NOMO-1 treated with dmso at 0.1 percent for 144 hours (cell line): Measurements from ENCODE around the gene MBD4.
A peak's percentile ranks its signal among the peaks of the same experiment; 100 is the strongest.
"Not testable (repeated sequence)": the region's sequence is repeated elsewhere in the genome, so short reads cannot be mapped to it uniquely, and the experiment has no call there.

Source experiments
- DNase-seq: peaks from one replicate; lab custom pipeline; 2025; ENCODE audit not compliant: unreplicated experiment; lab: John Stamatoyannopoulos, UW

MBD4 gene

DNA sequence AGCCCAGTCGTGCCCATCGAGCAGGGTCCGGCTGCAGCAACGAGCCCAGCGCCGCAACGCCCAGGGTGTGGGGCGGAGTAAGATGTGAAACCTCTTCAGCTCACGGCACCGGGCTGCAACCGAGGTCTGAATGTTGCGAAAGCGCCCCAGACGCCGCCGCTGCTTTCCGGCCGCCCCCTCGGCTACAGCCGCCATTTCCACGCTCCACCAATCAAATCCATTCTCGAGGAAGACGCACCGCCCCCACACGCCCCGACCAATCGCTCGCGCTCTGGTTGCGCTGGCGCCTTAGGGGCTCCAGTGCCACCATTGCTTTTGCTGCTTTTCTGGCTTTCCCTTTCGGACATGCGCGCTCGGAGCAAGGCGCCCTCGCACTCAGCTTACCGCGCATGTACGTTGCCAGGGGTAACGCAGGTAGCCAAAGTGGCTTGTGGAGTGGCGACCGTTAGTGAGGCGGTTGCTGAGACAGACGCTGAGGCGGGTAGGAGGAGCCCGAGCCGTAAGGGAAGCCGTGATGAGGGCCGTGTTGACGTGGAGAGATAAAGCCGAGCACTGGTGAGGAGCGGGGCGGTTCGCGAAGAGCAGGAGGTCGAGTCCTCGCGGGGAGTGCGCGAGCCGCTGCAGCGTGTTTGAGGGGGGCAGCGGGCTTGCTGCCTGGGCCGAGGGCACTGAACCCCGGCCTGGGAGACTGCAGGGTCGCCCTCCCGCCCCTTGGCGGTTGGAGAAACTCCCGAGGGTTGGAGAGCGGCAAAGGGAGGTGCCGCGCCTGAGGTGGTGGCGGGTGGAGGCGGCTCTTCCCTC lies at the start of gene MBD4, which contains the start of gene IFT122:
Gene MBD4 (minus strand): TSS at position 132 of the 801 bp plus-strand sequence. CDS start 115 bp downstream, at position 17.
Gene IFT122 (plus strand): TSS at position 408 of the 801 bp plus-strand sequence. CDS start 107 bp downstream, at position 515.
- DNase-seq: peak; percentile 100

DNA sequence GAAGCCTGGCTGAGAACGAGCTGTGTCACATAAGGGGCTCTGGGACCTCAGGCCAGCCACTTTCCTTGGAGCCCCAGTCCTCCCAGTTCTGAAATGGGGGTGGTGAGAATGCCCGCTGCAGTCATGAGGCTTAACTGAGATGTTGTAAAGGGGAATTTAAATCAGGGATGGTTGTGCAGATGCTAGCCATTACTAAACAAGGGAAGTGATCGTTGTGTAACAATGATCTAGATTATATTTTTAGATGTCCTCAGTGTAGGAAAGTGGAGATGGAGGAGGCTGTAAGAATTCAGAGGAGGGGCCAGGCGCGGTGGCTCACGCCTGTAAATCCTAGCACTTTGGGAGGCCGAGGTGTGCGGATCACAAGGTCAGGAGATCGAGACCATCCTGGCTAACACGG lies 49.5 kb upstream of the MBD4 start:
- peak; percentile 70 for DNase-seq

DNA sequence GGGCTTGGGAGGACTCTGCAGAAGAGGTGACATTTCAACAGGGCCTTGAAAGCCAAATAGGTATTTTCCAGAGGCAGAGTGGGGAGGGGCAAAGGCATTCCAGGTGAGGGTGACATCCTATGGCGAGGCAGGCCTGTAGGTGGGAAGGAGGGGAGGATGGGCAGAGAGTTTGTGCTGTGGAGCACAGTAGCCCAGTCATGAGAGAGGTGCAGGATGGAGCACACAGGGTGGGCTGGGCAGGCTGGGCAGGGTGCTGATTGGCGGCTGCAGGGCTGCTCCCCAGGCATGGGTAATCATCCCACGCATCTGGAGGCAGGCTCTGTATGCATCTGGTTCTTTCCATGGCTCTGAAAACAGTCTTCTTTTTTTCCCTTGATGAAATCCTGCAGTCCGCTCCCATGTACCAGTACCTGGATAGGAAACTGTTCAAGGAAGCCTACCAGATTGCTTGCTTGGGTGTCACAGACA lies 48.2 kb upstream of the MBD4 start:
- DNase-seq: not testable (repeated sequence)

DNA sequence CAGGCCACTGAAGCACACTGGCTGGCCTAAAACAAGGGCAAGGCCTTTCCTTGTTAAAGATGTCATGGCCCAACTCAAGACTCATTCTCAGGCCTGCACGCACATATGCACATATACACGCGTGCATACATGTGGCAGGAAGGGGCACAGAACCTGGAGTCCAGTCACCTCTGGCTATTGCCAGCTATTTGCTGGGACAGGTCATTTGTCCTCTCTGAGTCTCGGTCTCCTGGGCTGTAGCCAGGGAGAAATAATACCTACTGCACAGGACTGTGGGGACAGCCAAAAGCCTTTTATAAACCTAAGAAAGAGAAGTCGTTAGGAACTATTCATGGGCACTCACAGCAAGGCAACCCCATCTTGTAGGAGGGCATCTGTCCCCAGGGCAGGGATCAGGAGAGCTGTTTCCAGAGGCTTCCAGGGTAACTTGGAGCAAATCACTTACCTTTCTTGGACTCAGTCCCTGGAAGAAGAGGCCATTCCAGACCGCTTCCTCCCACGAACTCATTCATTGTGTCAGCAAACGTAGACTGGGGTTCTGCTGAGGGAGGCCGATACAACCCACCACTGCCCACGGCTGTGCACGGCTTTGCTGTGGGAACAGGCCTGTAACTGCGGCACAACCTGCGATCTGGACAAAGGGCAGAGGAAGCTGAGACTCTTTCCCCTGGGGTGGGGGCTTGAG lies 47.6 kb upstream of the MBD4 start:
- no peak for DNase-seq

DNA sequence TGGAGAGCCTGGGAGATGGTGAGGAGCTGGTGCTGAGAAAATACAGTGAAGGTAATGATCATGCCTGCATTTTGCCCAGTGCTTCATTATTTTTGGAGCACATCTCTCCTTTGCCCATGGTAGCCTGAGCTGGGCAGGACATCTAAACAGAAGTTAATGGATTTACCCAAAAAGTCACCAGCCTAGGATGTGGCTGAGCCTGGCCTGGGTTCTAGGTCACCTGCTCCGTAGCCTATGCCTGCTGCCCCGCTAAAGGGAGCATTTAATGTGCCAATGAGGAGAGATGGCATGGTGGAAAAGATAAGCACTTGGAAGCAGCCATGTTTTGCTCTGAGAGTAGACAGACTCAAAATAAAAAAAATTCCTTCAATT lies 46.9 kb upstream of the MBD4 start:
- no peak for DNase-seq

DNA sequence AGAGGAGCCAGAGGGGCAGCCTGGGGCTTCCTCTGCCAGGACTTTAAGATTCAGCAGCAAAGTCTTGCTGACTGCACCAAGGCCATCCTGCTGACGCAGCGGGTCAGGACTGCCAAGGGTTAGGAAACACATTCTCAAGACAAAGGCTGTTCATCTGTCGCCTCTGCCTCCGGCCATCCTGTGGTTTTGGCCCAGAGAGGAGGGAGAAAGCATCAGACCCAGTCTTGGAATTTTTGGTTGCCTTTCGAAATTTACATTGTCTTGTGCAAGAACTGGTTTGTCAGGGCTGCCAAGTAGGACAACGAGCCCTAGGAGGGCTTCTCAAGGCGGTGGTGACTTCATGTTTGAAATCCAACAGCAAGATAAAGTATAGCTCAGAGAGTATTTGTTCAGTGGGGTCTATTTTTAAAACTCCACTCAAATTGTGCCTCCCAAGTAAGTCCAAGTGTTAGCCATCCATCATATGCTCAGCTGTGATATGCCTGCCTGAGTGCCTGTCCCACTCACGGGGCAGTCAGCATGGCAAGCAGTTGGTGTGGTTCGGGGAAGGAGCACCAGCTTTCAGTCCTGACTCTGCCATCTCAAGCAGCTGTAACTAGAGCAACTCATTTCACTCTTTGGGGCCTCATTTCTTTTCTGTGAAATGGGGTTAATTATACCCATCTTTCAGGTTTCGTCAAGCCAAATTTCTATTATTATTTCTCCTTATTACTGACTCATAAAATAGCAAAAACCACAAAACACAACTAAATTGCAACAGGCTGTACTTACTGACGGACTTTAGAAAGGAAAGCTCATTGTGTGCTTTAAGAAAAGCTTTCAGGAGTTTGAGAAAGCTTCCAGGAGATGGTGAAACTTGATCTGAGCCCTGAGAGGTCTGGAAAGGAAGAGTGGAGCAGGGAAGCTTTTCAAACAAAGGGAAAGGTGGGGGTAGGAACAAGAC lies 46.2 kb upstream of the MBD4 start:
- DNase-seq: peak; percentile 16

DNA sequence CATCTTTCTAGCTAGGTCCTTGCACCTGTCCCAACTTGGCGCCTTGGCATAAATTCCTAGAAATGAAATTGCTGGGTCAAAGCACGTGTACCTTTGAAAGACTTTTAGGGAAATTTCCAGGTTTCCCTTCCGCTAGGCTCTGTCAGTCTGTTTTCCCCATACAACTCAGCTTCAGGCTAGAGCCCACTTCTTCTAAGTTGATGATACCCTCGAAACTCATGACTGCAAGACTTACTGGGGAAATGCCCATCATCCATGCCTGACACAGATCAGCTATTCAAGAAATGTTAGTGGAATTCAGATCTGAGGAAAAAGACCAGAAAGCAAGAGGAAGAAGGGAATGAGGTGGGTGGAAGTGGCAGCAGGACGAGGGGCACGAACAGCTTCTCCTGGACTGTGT lies 45.4 kb upstream of the MBD4 start:
- not testable (repeated sequence) for DNase-seq

DNA sequence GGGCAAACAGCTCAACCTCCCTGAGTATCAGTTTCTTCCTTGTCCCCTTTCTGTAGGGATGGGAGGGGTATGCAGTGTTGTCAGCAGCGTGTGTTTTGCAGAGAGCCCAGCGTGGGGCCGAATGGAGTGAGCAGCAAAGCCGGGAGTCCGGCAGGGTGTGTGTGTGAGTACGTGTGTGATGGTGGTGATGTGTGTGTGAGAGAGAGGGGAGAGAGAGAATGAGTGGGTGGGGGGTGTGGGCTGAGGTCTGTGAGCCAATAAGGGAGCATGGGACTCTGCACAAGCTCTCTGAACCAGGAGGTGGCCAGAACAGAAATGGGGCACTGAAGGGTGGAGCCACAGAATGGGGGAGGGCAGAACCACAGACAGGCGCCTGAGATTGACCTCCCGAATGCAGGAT lies 44.1 kb upstream of the MBD4 start:
- no peak for DNase-seq

DNA sequence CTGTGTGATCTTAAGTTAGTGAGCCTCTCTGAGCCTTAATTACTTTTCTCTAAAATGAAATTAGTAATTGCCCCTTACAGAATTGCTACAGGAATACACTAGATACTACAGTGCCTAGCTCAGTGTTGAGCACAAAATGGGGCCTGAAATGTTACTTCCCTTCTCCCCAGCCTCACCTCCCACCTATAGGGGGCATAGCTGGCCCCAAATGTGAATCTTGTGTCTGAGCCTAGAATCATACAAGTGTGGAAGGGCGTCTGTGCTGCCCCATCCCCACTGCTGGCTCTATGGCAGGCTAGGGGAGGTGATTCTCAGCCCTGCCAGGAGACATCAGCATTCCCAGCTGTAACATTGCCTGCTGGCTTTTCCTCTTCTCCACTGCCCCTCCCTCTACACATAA lies 43.0 kb upstream of the MBD4 start:
- DNase-seq: no peak

DNA sequence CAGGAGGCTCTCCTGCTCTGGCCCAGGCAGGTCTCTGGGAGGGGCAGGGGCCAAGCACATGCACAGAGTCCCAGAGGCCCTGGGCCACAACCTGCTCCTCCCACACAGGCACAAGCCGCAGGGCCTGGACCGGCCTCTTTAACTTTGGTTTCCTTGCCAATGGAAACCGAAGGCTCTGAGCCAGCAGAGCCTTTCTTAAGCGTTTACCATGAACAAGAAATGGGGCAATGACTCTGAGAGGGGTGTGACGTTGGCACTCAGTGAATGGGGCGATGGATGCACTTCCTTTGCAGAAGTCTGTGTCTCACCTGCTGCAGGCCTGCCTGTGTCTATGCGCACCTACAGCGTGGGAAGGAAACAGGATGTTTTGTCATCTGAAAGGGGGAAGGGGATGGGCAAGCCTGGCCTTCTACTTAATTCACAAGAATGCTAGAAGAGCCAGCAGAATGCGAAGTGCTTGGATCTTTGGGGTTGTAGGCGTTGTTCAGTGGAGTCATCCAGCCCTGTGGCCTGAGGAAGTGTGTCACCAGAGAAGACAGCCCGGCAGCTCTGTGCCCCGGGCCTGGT lies 42.1 kb upstream of the MBD4 start:
- no peak for DNase-seq

DNA sequence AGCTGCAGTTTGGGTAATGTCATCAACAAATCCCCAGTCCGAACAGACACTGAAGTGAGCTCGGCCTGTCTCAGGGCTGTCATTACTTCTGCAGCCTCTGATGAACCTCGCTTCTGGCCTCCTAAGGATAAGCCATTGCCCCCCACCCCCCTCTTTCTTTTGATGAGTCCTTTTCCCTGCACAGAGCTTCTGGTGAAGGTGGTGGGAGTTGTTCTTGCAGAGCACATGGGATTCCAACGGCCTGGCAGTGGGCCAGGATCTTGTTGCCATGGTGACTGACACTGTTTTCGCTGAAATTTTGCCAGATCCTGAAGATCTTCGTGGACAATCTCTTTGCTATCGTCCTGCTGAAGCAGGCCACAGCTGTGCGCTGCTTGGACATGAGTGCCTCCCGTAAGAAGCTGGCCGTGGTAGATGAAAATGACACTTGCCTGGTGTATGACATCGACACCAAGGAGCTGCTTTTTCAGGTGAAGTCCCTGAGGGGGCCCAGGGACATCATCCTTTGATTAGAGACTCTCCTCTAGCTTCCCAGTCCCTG lies 41.5 kb upstream of the MBD4 start:
- DNase-seq: not testable (repeated sequence)

DNA sequence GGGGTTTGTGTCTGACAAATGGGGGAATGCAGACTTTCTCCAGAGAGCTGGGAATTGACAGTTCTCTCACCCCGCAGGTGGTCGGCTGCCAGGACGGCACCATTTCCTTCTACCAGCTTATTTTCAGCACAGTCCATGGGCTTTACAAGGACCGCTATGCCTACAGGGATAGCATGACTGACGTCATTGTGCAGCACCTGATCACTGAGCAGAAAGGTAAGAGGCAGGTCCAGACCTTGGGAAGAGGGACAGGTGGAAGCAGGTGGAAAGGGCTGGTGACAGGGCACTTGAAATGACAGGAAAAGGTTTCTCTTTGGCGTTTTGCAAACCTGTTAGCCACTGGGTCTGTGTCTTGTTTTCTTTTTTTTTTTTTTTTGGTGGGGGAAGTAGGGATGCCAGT lies 36.8 kb upstream of the MBD4 start:
- DNase-seq: no peak

DNA sequence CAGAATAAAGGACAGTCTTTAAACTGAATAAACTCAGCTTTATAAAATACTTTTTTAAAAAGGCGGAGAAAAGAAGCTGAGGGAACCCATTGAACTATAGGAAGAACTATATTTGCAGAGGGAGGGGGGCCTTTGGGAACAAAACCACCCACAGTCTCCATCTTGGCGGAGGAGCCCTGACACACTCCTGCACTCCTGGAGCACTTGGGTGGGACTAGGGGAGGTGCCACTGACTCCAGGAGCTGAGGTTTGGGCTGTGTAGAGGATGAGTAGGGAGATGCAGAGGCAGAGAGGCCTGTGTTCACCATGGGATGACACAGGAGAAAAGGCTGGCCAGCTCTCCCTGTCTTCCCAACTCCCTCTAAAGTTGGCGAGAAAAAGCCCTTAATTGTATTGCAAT lies 36.1 kb upstream of the MBD4 start:
- no peak for DNase-seq

DNA sequence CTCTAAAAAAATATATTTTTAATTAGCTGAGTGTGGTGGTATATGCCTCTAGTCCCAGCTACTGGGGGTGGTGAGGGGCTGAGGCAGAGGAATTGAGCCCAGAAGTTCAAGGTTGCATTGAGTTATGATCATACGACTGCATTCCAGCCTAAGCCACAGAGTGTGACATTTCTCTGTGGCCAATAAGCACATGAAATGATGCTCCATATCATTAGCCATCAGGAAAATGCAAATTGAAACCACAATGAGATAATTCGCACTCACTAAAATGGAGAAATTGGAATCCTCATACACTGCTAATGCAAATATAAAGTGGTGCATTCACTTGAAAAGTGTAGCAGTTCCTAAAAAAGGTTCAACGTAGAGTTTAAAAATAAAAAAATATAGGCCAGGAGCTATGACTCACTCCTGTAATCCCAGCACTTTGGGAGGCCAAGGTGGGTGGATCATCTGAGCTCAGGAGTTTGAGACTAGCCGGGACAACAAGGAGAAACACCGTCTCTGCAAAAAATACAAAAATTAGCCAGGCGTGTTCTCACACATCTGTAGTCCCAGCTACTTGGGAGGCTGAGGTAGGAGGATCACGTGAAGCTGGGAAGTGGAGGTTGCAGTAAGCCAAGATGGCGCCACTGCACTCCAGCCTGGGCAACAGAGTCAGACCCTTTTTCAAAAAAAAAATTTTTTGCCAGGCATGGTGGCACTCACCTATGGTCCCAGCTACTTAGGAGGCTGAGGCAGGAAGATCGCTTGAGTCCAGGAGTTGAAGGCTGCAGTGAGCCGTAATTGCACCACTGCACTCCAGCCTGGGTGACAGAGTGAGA lies 35.4 kb upstream of the MBD4 start:
- DNase-seq: no peak

DNA sequence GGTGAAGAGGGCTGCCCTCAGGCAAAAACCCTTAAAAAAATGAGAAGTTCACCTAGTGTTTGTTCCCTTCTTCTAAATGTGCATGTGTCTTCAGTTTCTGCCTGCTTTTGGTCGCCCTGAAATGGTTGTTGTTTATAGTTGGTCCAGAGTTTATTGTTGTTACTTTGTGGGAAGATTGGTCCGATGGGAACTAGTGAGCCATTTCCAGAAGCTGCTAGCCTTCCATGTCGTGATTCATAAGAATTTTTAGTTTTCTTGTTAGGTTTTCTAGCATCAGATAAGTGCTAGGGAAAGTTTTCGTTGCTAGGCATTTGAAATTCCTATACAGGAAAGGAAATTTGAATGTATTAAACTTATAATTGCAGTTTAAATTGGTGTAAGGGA lies 34.0 kb upstream of the MBD4 start:
- no peak for DNase-seq

DNA sequence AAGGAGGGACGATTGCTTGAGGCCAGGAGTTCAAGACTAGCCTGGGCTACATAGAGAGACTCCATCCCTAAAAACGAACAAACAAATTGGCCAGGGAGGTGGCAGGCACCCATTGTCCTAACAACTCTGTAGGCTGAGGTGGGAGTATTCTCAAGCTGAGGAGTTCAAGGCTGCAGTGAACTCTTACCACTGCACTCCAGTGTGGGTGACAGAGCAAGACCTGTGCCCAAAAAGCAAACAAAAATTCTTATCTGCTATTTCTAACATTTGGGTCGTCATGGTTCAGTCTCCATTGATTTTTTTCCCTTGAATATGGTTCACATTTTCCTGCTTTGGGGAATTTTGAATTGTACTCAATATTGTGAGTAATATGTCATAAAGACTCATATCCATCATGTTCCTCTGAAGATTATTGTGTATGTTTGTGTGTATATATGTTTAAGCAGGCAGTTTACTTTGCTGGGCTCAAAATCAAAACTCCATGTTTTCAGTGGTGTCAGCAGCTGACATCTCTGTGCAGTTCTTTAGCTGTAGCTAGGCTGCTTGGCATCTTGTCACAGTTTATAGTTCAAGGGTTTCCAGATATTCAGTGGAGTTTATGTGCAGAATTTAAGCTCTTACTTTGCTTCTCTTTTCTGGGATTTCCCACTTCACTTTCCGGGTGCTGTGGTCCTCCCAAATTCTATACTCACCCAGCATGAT lies 33.5 kb upstream of the MBD4 start:
- DNase-seq: no peak

DNA sequence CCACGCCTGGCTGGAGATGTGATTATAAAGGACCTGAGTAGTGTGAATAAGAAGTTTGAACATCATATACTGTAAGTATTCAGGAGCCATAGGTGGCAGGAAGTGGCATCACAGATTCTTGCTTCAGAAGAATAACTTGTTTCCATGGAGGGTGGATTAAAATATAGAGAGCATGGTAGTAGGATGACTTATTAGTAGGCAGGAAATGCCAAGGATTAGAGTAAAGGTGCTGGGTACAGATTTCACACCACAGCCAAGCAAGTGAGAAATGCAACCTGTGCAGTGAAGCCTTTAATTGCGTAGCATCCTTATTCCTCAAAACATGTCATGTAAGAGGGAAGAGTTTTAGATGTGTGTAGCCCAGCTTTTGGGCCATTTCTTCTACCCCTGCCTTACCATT lies 31.1 kb upstream of the MBD4 start:
- DNase-seq: no peak

DNA sequence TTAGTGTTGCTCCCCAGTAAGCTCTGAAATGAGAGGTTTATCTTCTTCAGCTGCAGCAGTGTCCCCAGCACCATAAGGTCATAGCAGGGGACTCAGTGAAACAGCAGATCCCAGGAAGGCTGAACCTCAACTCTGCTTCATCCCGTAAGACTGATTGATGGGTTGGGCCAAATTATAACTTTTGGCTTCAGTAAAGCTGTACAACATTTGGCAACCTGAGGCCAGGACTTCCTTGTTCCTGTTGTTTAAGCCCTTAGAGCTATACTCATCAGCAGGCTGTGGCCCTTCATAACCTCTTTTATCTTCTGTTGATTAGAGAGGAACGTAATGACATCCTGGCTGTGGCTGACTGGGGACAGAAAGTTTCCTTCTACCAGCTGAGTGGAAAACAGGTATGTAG lies 29.3 kb upstream of the MBD4 start:
- DNase-seq: no peak

DNA sequence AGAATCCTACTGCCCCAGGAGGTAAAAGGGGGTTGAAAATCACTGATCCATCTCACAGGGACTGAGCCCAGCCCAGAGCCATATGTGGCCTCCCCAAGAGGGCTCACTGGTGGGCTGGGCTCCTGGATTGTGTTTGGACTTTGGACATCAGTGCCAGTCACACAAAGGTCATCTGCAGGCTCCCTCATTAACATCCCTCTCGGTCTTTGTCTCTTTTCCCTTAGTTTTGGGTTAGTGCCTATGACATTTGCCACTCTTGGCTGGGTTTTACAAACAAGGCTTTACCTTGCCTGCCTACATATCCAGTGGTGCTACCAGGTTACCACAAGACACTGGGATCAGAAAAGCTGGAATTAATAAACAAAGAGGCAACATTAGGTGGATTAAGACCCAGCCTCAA lies 28.2 kb upstream of the MBD4 start:
- no peak for DNase-seq
